Measurements from ENCODE around the gene HGFAC.
A peak's percentile ranks its signal among the peaks of the same experiment; 100 is the strongest.

The HGFAC gene

GRCh38 chr4:3486541-3487540, 45.1 kb downstream of the HGFAC start:
- no peak for DNase-seq (ENCODE audit: low spot score)

- no peak for DNase-seq (ENCODE audit: low spot score)
These were observed 46.1 kb downstream of the HGFAC start for GRCh38 chr4:3487861-3488260.

- DNase-seq (ENCODE audit: low spot score): no peak
These were observed 47.1 kb downstream of the HGFAC start for GRCh38 chr4:3488820-3489219.

GRCh38 chr4:3489451-3489962, 47.7 kb downstream of the HGFAC start:
- no peak for DNase-seq (ENCODE audit: low spot score)

- DNase-seq (ENCODE audit: low spot score): peak; percentile 79
These were observed 50.1 kb downstream of the HGFAC start for GRCh38 chr4:3491681-3492405.

GRCh38 chr4:3492741-3493719, 51.3 kb downstream of the HGFAC start:
- no peak for DNase-seq (ENCODE audit: low spot score)

GRCh38 chr4:3493720-3494461, 52.1 kb downstream of the HGFAC start:
- DNase-seq (ENCODE audit: low spot score): no peak

- no peak for DNase-seq (ENCODE audit: low spot score)
These were observed 52.7 kb downstream of the HGFAC start for GRCh38 chr4:3494462-3494871.

GRCh38 chr4:3495204-3495975, 53.6 kb downstream of the HGFAC start:
- DNase-seq (ENCODE audit: low spot score): no peak

GRCh38 chr4:3496021-3496420, 54.3 kb downstream of the HGFAC start:
- no peak for DNase-seq (ENCODE audit: low spot score)

- DNase-seq (ENCODE audit: low spot score): no peak
These were observed 55.3 kb downstream of the HGFAC start for GRCh38 chr4:3497095-3497494.

GRCh38 chr4:3497523-3498389, 56.0 kb downstream of the HGFAC start:
- DNase-seq (ENCODE audit: low spot score): no peak

- no peak for DNase-seq (ENCODE audit: low spot score)
These were observed 56.6 kb downstream of the HGFAC start for GRCh38 chr4:3498407-3498806.

Measured in AG20443 (cell line).